Measurements from ENCODE around the gene MXD3.

Gene MXD3

GRCh38 chr5:177329883-177330282 lies 18.2 kb upstream of the MXD3 start:
- DNase-seq = no peak
- Histone ChIP-seq H3K4me1 (peaks cover 11% of the 10 kb centered on the region), H3K9me3 (no peaks in the 10 kb centered on the region), H3K27me3 (no peaks in the 10 kb centered on the region), H3K4me3 (ENCODE audit: low read depth, low read length) (no peak overlapping the region), H3K36me3 (peaks cover 32% of the 10 kb centered on the region)
- no peak for TF ChIP-seq CTCF (IDR thresholded peaks at IDR 0.05; ENCODE audit: low read depth, low read length)

- peaks cover 22% of the 10 kb centered on the region for H3K36me3 ChIP-seq
- no peak for TF ChIP-seq CTCF (IDR thresholded peaks at IDR 0.05; ENCODE audit: low read depth, low read length)
These were observed 17.0 kb upstream of the MXD3 start for GRCh38 chr5:177328545-177329231.

GRCh38 chr5:177327539-177328522 lies 16.1 kb upstream of the MXD3 start:
- no peaks in the 10 kb centered on the region for H3K27me3 ChIP-seq
- no peaks in the 10 kb centered on the region for H3K4me1 ChIP-seq
- DNase-seq = no peak
- no peak for TF ChIP-seq CTCF (IDR thresholded peaks at IDR 0.05; ENCODE audit: low read depth, low read length)
- no peaks in the 10 kb centered on the region for H3K9me3 ChIP-seq
- peaks cover 13% of the 10 kb centered on the region for H3K36me3 ChIP-seq
- H3K4me3 ChIP-seq (ENCODE audit: low read depth, low read length) = no peak overlapping the region

More at GRCh38 chr5:177328545-177329231, 17.0 kb upstream of the MXD3 start:
- H3K9me3 ChIP-seq = no peaks in the 10 kb centered on the region
- no peak overlapping the region for H3K4me3 ChIP-seq (ENCODE audit: low read depth, low read length)
- peaks cover 2% of the 10 kb centered on the region for H3K4me1 ChIP-seq
- H3K27me3 ChIP-seq = no peaks in the 10 kb centered on the region
- DNase-seq = no peak

GRCh38 chr5:177325868-177326381 lies 14.2 kb upstream of the MXD3 start:
- Histone ChIP-seq H3K4me1 (no peaks in the 10 kb centered on the region), H3K36me3 (peaks cover 7% of the 10 kb centered on the region; the same call in 1 of the 2 replicates), H3K4me3 (ENCODE audit: low read depth, low read length) (no peak overlapping the region), H3K9me3 (no peaks in the 10 kb centered on the region), H3K27me3 (no peaks in the 10 kb centered on the region)
- no peak for TF ChIP-seq CTCF (IDR thresholded peaks at IDR 0.05; ENCODE audit: low read depth, low read length)
- no peak for DNase-seq

- no peaks in the 10 kb centered on the region for H3K27me3 ChIP-seq
- H3K4me3 ChIP-seq (ENCODE audit: low read depth, low read length) = no peak overlapping the region
- no peaks in the 10 kb centered on the region for H3K9me3 ChIP-seq
- no peak for DNase-seq
- no peak for TF ChIP-seq CTCF (IDR thresholded peaks at IDR 0.05; ENCODE audit: low read depth, low read length)
- no peaks in the 10 kb centered on the region for H3K4me1 ChIP-seq
- 0 out of 2 replicates have a peak, but pooled peaks cover 3% of the 10 kb centered on the region for H3K36me3 ChIP-seq
These were observed 9.2 kb upstream of the MXD3 start for GRCh38 chr5:177320879-177321278.

Measured in BE2C (cell line).